ENCODE data around the gene SPNS3.

- TF ChIP-seq CTCF (conservative IDR thresholded peaks at IDR 0.05) (no peak), EZH2 (IDR thresholded peaks at IDR 0.05; ENCODE audit: low read depth) (no peak)
These were observed 48.7 kb downstream of the SPNS3 start for GRCh38 chr17:4482338-4483011.
